Inferior parietal cortex (tissue), 1 donor: ENCODE measurements around the gene MAD1L1.
A peak's percentile ranks its signal among the peaks of the same experiment; 100 is the strongest.
"Not testable (repeated sequence)": the region's sequence is repeated elsewhere in the genome, so short reads cannot be mapped to it uniquely, and the experiment has no call there.

Experiments used
- DNase-seq: peaks from one replicate; pipeline ENCODE4 v3.0.0-alpha.2; 2016; ENCODE audit errors: extremely low spot score

MAD1L1 gene

DNA sequence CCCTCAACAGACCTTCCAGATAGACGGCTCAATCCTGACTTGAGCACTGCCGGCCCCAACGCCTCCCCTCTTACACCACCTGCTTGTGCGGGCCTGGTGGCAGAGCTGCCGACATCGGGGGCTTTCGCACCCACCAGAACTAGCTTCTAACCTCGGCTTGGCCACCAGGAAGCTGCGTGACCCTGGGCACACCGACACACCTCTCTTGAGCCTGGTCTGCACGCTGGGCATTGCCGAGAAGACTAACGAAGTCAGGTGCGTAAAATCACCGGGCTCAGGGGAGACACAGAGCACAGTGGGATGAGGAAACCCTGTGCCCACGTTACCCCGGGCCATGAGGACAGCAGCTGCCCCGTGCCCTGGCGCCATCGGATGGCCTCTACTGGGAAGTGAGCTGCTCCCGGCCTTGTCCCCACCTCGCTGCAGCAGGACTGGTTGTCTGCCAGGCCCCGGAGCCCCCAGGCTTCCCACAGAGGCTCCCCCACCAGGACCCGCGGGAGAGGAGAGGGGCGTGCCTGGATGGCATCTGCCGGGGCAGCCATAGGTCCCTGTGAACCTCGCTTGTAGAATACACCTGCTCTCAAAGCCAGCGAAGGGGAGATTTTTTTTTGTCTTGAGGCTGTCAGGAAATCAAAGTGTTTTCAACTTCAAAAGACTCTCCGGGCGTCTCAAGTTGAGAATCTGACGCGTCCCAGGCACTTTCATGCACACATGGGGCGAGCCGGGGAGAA, 408.4 kb downstream of the MAD1L1 start:
- not testable (repeated sequence) for DNase-seq

DNA sequence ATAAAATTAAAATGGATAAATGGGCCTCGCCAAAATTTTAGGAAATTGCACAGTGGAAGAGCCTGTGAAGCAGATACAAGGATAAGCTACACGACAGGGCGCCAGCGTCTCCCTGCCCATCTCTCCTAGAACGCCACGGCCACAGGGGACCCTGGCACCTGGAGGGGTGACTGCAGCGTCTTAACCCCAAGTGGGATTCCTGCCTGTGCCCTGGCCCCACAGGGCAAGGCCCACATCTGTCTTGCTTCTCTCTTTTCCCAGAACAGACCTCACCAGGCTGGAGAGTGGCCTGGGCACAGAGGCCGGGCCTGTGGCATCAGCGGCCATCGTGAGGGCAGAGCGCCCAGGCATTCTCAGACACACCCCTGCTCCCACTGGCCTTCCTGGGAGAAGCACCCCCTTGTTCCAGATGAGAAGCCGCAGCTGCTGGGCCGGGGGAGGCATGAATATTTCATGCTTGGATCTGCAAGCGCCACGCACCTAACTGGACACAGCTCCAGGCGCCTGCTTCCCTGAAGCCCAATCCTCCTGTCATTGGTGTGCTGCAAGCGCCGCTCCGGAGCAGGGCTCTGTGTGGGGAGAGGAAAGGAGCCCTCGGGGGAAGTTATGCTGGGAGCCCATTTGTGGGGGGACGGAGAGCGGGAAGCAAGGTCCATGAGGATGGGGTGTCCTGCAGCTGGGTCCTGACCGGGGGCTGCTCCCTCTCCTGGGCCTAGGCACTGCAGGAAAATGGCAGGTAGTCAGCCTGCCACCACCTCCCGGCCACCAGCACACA, 409.2 kb downstream of the MAD1L1 start:
- no peak for DNase-seq

DNA sequence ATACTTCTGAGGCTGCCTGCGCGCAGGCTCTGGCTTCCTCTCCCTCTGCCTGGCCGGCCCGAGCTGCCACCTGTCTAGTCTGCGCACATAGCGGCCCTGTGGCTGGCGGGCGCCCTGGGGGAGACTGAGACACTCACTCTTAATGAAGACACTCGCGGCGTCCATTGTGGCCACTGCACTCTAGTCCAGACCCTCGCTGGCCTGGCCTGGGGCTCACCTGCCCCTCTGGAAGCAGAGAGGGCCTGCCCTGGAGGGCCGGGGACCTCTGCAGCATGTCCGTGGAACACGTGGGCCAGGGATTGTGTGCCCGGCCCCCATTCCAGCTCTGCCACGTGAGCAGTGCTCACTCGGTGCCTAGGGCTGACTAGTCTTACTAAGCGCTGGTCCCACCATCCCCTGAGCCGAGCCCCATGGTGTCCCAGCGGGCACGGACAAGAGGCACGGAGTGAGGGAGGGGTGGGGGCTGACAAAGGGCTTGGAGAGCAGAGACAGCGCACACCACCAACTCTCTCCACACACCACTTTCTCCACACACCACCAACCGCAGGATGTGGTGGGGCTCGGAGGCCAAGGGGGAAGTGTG, 413.4 kb downstream of the MAD1L1 start:
- no peak for DNase-seq

DNA sequence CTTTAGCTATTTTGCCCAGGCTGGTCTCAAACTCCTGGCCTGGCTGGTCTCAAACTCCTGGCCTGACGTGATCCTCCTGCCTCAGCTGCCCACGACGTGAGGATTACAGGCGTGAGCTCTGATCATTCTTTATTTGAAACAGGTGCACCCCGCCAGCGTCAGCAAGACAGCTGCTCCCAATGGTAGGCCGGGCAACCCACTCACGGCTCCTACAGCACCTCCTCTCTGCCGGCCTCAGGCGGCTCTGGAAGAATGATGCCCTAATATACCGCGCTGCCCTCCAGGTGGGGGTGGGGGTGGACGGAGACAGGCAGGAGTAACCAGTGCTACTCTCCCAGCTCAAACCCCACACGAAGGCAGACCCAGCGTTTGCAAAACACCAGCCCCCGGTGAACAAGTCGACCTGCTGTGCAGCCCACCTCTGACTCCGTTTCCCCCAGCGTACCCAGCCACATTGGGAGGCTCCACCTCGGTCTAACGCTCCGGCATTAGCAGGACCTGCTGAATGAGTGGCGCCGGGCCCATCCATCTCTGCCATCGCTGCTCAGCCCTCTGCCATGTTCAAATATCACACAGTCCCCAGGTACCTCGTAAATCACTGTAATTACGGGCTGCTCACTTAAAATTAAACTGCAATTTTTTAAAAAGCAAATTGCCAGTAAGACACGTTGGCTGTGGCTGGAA, 414.0 kb downstream of the MAD1L1 start:
- no peak for DNase-seq

DNA sequence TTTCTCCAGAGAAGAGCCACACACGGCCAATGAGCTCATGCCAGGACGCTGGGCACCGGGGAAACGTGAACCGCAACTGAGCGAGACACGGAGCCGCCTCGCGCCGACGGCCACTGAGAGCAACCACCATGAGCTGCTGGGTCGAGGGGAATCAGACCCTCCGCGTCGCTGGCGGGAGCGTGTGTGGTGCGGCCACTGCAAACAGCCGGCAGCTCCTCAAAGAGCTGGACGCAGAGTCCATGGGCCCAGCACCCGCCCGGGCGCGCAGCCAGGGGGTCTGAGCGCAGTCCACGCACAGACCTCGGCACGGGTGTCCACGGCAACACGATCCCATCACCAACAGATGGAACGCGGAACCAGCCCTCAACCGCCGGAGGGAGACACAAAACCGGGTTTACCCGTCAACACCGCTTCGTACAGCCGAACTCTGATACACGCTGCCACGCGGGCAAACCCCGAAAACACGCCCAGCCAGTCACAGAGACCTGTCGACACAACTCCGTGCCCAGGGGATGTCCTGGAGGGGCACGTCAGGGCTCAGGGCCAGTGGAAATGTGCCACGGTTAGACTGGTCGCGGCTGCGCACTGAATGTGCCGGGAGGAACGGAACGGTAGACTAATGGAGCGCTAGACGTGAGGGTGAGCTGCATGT, 415.6 kb downstream of the MAD1L1 start:
- DNase-seq, result no peak

DNA sequence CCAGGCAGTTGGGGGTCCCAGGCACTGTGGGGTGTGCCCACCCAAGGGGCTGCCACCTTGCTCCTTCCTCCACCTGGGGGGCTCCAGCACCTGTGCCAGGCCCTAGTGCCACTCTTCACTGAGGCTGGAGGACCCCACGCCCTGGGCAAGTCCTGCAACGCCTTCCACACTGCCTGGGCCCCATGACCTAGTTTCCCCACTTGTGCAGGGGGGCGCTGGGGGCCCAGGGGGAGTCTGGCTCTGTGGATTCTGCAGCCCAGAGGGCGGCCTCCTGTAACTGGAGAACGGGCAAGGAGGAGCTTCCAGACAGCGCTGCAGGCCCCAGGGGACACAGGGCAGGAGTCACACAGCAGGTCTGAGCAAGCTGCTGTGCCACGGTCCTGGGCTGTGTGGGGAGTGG, 416.3 kb downstream of the MAD1L1 start:
- DNase-seq, result not testable (repeated sequence)

DNA sequence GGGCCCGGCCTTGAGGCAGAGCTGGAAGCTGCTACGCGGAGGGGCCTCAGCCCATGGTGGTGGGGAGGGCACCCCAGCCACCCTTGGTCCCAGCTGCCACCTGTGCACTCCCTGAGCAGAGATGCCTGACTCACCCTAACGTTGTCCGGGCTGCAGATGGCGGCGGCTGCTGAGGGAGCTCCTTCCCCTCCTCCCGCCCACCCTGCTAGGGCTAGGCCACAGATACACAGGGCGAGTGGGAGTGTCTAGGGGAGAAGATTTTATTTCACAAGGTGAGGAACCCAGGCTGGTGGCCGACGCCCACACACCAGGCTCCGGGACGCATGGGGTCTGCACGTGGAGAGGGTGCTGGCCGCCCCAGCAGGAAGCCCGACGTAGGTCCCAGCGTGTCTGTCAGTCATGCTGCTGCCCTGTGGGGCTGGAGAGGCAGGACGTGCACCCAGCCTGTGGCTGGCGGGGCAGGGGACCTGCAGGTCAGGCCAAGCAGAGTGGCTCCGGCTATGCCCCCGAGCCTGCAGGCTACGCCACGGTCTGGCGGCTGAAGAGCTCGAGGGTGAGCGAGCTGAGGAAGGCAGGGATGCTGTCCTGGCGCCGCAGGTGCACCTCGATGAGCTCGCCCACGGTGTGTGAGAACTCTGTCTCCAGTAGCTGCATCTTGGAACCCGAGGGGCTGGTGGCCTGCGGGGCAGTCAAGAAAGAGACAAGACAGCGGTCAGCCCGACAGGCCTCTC, 417.0 kb downstream of the MAD1L1 start:
- DNase-seq, result not testable (repeated sequence)

DNA sequence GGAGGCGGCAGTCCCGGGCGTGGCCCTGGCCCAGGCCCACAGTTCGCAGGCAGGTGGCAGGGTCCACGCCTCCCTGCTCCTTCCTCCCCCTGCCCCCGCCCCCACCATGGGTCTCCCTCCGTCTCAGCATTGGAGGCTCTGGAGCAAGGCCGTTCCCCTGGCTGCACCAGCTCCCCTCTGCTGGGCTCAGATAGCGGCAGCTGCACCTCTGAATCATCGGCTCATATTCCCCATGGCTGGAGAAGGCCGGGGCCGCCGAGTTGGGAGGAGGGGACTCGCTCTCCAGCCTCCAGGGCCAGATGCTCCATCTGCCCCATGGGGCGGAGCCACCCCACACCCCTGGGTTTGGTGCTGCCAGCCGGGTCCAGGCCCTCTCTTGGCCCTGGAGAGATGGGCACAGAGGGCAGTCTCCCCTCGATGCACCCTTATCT, 417.7 kb downstream of the MAD1L1 start:
- no peak for DNase-seq

DNA sequence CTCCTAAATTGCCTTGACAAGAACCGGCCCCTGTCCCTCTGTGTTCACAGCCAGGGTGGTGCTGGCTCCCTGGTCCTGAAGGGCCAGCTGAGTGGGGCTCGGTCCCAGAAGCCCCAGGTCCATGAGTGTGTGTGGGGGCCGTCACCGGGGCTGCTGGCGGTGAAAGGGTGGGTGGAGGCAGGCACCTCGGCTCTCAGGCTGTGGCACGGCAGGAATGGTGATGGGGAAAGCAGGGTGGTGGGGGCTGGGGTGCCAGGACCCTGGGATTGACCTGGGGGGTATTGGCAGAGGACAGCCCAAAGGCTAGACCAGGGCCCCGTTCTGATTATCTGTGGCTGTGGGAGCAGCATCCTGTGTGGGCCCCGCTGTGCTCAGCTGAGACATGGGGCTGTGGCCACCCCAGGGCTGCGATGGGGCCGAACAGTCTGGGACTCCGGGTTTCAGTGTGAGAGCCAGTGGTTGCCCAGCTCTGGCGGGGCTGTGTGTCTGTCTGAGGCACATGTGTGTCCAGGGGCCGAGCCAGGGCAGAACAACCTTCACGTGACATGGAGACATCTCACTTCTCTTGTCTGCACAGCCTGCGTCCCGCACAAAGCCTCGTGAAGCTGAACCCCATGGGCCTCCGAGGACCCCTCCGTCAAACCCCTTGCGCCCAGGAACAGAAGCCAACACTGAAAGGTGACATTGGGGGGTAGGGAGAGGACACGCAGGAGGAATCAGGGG, 418.5 kb downstream of the MAD1L1 start:
- no peak for DNase-seq

DNA sequence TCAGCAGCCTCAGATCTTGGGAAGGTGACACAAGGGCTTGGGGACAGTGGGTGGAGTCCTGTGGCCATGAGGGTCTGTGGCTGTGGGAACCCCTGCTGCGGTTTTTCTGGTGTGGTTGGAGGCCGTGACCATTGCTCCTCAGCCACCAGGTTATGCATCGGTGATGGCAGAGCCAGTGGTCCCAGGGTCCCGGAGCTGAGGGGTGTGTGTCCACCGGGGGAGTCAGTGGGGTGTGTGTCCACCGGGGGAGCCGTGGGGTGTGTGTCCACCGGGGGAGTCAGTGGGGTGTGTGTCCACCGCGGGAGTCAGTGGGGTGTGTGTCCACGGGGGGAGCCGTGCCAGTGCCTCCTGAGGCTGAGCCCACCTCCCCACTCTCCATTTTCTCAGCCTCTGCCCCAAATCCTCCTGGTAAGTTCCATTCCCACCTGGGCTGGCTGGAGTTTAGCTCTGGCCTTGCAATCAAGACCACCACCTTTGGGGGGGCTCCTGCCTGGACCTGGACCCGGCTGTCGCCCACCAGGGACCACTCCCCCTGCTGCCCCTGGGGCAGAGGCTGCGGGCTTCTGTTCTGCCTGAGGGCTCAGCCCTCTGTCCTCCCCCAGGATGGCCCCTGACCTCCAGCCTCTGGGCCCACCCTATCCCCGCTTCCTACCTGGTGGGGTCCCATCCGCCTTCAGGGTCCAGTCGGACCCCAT, 419.2 kb downstream of the MAD1L1 start:
- DNase-seq, result no peak

DNA sequence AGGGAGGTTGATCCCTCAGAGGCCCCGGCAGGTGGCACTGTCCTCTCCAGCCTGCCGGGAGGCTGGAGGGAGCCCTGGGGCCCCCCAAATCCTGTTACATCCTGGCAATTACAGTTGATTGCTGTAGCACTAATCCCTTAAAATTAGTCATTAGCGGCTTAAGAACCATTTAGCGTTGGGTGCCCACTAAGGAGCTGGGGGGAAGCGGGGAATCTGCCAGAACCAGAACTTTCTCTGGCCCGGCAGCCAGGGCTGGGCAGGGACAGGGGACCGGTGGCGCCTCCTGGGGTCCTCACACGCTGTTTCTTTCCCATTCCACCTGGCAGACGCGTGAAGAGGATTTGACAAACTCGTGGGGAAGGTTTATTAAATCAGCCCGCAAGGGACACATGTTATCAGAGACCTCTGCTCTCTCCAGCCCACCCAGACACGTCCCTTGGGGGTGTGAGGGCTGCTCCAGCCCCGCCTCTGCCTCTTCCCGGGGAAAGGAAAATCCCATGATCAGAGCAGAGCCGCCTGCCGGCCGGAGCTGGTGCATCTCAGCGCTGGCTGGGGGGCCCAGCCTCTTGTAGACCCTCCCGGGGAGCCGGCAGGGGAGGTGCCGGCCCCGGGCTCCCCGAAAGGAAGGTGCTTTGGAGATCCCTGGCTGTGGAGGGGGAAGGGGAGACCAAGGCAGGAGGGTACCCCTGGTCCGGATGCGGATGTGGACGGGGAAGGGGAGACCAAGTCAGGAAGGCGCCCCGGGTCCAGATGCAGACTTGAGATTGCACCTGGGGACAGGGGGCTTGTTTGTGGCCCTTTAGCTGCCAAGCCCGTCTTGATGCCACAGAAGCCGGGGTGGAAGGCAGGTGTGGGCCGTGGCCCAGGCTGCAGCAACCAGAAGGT, 420.0 kb downstream of the MAD1L1 start:
- DNase-seq, result no peak

DNA sequence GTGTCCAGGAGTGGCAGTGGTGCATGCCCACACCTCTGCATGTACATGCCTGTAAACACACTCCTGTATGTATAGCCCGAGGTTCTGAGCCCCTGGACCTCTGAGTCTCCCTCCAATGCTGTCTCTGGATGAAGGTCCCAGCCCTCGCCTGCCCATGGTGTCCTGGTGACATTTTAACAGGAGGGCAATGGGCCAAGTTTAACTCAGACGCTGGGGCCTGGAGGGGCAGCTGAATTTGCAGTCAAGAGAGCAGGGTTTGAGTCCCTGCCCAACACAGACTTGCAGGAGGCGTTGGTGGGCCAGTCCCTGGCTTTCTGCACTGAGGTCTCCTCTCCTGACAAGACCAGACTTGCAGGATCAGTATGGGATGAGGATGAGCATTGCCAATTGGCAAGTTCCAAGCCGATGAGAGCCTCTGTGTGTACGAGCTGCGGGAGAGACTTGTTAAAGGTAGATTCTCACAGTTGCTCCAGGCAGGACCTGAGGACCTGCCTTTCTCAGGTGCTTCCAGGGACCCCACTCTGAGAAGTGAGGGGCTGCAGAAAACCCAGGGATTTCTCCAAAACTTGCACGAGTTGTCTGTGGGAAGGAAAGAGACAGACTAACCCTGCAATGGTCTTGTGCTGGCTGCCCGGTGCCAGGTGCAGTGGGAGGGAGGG, 420.8 kb downstream of the MAD1L1 start:
- DNase-seq, result no peak

DNA sequence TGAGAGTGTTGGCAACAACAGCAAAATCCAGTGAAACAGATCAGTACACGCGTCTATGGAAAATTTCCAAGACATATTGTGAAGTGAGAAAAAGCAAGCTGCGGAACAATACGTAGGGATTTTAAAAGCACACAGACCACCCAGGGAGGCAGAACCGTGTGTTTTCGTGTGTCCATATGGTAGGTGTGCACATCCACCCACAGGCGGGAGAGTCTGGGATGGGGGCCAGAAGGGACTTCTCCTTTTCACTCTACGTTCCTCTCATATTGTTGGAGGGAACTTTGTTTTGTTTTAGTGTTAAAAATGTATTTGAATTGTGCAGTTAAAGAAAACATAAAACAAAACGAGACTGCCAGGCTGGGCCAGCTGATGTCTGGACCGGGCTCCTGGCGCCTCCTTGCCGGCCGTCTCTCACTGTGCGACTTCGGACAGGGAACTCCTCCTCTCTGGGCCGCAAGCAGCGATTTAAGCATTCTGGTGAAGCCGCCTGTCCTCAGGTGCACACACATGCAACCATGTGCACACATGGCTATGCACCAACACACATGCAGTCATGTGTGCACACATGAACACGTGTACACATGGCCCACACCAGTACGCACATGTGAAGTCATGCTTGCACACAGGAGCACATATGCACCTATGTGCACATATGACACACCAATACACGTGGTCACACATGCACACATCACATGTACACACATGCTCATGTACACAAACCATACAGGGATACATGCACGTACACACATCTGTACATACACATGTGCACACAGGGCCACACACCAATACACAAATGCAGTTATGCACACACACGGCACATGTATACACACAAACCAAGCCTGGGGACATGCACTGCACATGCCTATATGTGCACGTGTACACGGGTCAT, 421.5 kb downstream of the MAD1L1 start:
- DNase-seq, result peak; percentile 28

DNA sequence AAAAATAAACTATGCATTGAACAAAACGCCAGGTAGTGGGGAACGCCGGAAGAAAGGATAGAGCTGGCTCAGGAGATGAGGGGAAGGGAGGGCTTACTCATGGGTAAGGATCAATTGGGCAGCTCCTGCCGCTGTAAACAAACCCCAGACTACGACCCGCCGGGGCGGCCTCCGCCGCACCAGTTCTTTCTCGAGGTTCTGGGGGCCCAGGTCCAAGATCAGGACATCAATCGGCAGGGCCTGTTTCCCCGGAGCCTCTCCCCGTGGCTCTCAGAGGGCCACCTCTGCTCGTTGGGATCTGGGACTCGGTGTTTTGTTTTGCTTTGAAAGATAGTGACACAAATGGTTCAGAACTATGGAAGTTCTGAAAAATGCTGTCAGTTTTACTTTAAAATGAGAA, 422.2 kb downstream of the MAD1L1 start:
- no peak for DNase-seq

DNA sequence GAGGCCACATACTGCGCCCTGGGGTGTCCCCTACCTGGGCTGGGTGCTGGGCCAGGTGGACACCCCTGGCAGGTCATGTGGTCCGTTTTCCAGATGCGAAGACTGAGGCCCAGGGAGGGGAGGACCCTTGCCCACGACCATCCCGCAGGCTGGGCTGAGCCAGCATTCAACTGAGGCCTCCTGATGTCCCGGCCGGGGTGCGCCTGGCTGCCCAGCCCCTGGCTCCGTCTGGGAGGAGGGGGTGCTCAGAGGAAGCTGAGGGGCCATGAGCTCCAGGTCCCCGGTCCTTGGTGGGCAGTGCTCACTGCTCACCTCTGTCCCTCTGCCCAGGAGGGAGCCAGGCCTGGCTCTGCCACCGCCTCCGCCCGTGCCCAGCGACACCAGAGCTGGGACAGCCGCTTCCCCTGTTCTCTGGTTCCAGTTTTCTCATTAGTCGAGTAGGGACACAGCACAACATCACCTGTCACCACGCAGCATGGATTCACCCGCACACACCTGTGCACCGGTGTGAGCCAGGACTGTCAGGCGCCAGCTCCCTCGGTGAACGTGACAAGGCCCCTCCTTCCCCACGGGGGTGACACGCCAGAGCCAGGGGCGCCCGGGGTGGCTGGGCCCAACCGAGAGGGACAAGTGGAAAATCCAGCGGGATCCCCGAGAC, 423.0 kb downstream of the MAD1L1 start:
- no peak for DNase-seq

DNA sequence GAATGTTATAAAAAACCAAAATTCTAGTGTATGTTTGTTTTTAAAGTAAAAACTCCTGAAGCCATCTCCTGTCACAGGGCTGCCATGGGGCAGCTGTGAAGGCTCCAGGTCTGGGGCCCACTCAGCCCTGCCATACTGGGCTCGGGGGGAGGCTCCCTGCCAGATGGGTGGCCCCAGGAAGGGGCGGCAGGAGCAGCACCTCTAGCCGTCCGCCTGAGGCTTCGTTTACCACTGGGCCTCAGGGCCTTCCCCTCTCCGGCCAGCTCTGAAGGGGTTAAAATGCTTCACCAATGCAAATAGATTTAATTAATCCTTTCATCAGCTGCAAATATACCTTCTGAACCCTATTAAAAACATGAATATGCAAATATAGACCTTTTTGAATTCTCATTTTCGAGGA, 423.7 kb downstream of the MAD1L1 start:
- no peak for DNase-seq
